ENCODE data around the gene ITPR3.

Gene ITPR3

DNA sequence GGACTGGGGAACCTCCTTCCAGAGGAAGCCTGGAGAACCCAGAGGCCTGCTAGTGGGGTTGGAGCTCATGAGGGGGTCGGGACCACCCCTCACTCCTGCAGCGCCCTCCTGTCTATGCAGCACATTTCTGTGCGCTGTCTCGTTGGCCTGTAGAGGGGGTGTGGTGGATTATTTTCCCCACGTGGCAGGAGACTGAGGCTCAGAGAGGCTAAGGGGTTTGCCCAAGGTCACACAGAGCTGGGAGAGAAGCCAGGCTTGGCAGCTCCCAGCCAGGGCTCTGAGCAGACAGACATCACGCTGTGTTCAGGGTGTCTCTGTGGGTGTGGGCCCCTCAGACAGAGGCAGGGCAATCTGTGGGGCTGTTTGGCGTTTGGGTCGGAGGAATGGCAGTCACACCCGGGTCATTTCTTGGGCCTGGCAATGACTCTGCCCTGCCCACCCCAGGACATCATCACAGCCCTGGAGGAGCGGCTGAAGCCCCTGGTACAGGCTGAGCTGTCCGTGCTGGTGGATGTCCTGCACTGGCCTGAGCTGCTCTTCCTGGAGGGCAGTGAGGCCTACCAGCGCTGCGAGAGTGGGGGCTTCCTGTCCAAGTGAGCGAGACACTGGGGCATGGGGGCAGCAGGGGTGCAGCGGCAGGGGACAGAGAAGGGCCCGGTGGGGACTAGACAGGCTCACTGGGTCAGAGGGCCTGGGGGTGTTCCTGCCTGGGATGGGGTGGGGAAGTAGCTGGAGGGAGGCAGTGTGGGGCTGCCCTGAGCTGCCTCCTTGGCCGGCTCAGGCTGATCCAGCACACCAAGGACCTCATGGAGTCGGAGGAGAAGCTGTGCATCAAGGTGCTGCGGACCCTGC is 62.7 kb downstream of the ITPR3 start:
- in situ Hi-C loops (cut with HindIII; ENCODE audit: low sequenced_read_pairs) = no loop called here

DNA sequence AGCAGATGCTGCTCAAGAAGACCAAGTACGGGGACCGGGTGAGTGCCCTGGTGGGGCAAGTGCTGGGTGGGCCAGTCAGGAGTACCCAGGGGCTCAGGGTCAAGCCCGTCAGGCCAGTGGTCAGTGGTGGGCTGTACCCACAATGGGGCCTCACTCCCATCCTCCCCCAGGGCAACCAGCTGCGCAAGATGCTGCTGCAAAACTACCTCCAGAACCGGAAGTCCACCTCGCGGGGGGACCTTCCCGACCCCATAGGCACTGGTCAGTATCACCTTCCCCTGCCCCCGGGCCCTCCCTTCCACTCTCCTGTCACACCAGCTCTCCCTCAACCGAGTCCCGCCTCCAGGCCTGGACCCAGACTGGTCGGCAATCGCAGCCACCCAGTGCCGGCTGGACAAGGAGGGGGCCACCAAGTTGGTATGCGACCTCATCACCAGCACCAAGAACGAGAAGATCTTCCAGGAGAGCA is 63.3 kb downstream of the ITPR3 start:
- in situ Hi-C loops (cut with HindIII; ENCODE audit: low sequenced_read_pairs) = no loop called here

DNA sequence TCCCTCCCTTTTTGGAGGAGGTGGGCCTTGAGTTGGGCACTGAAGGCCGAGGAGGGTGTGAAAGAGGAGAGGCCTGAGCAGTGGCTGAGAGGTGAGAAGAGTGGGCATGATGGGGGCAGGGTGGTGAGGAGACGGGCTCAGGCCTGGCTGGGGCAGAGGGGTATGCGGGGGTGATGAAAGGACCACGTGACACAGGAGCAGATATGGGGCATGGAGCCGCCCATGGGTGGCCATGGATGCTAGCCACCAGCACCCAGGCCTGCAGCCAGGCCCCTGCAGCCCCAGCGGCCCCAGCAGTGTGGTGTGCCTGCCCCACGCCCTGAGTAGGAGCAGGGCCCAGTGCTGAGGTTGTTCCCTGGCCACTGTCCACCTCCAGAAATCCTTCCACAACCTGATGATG is 63.9 kb downstream of the ITPR3 start:
- in situ Hi-C loops (cut with HindIII; ENCODE audit: low sequenced_read_pairs) = no loop called here

DNA sequence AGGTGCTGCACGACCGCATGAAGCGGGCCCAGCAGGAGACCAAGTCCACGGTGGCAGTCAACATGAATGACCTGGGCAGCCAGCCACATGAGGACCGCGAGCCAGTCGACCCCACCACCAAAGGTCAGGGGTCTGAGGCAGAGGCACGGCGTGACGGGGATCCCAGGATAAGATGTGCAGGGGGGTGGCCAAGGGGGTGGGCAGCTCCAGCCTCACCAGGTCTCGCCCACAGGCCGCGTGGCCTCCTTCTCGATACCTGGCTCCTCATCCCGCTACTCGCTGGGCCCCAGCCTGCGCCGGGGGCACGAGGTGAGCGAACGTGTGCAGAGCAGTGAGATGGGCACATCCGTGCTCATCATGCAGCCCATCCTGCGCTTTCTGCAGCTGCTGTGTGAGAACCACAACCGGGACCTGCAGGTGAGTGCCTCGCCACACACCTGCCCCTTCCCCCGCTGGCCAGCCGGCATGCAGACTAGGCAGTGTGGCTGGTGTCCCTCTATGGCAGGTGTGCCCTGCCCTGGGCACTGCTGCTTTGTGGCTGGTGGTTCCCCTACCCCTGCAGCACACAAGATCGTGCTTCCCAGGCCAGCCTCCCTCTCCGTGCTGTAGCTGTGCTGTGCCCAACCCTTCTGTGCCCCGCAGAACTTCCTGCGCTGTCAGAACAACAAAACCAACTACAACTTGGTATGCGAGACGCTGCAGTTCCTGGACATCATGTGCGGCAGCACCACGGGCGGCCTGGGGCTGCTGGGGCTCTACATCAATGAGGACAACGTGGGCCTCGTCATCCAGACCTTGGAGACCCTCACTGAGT is 64.5 kb downstream of the ITPR3 start:
- in situ Hi-C loops (cut with HindIII; ENCODE audit: low sequenced_read_pairs) = no loop called here

DNA sequence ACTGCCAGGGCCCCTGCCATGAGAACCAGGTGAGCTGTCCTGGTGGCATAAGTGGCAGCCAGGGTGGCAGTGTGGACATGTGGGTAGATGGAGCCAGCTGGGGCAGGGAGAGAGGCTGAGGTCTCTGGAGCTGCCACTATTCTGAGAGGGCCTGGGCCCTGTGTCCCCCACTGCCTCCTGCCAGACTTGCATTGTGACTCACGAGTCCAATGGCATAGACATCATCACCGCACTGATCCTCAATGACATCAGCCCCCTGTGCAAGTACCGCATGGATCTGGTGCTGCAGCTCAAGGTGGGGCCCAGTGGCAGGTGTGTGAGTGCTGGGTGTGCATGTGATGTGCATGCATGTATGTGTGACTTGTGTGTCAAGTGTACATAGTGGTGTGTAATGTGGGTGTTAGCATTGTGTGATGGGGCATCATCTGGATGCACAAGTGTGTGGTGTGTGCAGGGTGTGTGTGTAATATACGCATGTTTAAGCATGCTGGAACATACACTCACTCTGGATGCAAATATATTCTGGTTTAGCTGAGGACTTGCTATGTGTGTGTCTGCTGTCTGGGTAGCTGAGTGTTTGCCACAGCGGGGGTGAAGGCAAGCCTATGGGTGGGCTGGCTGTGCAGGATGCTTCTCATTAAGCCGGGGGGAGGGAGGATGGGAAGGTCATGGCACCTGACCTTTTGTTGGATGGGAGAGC is 65.3 kb downstream of the ITPR3 start:
- in situ Hi-C loops (cut with HindIII; ENCODE audit: low sequenced_read_pairs) = no loop called here

DNA sequence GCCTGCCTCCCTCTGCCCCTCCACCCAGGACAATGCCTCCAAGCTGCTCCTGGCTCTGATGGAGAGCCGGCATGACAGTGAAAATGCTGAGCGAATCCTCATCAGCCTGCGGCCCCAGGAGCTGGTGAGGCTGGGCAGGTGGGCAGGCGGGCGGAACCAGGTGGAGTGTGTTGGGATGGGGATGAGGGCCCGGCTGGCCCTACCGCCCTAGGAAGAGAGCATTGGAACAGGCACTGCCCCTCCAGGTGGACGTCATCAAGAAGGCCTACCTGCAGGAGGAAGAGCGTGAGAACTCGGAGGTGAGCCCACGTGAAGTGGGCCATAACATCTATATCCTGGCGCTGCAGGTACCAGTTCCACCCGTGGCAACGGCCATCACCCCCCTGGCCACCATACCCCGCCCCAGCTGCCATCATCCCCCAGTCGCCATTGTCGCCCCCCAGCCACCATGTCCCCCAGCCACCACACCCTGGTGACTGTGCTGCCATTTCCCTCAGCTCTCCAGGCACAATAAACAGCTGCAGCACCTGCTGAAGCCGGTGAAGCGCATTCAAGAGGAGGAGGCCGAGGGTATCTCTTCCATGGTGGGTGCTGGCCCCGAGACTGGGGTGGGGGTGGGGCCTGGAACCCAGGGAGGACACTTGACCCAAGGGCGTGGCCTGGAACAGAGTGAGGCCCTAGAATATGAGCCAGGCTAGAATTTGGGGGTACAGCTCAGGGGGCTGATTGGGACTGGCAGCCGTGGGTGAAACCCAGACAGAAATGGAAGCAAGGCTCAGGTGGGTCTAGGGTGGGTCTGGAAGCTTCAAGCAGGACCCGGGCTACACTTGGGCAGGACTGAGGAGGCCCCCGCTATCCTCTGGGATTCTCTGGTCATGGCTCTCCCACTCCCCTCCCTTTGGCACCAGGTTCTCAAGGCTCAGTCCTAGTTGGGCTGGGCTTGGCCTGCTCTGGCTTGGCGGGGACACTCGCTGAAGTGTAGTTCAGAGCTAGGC is 66.2 kb downstream of the ITPR3 start:
- in situ Hi-C loops (cut with HindIII; ENCODE audit: low sequenced_read_pairs) = no loop called here

DNA sequence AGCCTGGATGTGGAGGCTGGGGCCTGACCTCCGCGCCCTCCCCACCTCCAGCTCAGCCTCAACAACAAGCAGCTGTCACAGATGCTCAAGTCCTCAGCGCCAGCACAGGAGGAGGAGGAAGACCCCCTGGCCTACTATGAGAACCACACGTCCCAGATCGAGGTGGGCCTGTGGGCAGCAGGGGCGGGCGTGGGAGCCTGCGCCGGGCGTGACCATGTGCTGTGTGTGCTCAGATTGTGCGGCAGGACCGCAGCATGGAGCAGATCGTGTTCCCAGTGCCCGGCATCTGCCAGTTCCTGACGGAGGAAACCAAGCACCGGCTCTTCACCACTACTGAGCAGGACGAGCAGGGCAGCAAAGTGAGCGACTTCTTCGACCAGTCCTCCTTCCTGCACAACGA is 66.9 kb downstream of the ITPR3 start:
- in situ Hi-C loops (cut with HindIII; ENCODE audit: low sequenced_read_pairs) = no loop called here

DNA sequence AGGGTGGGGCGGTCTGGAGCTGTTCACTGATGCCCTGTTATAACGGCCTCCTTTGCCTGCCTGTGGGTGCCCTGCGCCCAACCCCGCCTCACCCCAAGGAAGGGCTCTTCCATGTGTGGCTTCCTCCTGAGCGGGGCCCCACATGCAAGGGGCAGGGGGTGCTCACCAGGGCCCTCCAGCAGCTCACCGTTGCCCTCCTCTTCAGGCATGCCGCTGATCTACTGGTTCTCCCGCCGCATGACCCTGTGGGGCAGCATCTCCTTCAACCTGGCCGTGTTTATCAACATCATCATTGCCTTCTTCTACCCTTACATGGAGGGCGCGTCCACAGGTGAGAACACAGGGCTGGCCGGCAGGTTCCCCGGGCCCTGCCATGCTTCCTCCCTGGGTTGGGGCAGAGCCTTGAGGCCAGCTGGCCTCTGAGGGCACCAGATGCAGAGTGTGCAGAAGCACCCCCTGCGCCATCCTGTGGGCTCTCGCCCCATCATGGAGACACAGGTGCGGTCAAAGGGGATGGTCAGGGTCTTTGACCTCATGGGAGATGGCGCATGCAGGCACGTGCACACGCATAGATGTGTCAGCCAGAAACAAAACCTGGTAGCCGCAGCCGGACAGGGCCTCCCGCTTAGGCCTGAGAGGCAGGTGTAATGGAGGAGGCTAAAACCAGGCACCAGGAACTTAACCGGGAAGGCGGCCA is 67.5 kb downstream of the ITPR3 start:
- in situ Hi-C loops (cut with HindIII; ENCODE audit: low sequenced_read_pairs) = no loop called here

DNA sequence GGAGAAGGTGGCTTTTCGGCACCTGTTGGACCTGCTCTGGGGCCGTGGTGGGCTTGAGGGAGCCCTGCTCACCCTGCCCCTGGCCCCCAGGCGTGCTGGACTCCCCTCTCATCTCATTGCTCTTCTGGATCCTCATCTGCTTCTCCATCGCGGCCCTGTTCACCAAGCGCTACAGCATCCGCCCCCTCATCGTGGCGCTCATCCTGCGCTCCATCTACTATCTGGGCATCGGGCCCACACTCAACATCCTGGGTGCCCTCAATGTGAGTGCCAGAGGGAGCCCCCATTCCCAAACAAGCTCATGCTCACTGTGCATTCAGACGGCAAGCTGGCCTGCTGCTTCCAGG is 68.0 kb downstream of the ITPR3 start:
- in situ Hi-C loops (cut with HindIII; ENCODE audit: low sequenced_read_pairs) = no loop called here

DNA sequence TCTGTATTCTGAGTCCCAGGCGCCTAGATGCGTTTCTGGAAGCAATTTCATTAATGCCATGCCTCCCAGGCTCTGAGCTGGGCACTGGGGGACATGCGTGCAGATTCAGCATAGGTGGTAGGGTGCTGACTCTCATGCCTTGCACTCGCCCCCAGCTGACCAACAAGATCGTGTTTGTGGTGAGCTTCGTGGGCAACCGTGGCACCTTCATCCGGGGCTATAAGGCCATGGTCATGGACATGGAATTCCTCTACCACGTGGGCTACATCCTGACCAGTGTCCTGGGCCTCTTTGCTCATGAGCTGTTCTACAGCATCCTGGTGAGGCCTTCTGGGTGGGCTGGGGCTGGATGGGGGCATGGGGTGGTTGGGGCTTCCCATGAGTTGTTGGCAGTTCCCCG is 68.8 kb downstream of the ITPR3 start:
- in situ Hi-C loops (cut with HindIII; ENCODE audit: low sequenced_read_pairs) = no loop called here

DNA sequence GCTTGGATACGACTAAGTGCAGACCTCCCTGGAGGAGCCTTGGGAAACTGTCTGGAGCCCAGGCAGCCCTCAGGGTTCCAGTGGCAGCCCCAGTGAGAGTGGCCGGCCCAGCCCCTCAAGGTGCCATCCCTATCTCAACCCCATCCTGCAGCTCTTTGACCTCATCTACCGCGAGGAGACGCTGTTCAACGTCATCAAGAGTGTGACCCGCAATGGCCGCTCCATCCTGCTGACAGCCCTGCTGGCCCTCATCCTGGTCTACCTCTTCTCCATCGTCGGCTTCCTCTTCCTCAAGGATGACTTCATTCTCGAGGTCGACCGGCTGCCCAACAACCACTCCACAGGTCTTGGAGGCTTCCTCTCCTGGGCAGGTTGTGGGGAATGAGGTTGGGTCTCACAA is 69.6 kb downstream of the ITPR3 start:
- in situ Hi-C loops (cut with HindIII; ENCODE audit: low sequenced_read_pairs) = no loop called here

DNA sequence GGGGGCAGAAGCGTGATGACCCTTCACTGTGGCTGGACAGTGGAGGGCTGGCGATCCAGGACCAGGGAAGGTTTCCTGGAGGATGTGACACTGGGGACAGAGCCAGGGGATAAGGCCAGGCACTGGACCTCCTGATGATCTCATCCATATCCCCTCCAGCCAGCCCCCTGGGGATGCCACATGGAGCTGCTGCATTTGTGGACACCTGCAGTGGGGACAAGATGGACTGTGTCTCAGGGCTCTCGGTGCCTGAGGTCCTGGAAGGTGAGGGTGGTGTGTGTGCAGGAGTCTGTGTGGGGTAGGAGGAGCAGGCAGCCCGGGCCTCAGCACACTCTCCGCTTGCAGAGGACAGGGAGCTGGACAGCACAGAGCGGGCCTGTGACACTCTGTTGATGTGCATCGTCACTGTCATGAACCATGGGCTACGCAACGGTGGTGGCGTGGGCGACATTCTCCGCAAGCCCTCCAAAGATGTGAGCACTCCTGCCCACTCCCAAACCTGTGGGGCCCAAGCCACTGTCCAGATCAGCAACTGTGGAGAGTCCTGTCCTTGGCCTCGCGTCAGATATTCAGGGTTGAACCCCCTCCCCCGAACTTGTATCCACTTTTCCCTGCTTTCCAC is 70.4 kb downstream of the ITPR3 start:
- in situ Hi-C loops (cut with HindIII; ENCODE audit: low sequenced_read_pairs) = no loop called here

DNA sequence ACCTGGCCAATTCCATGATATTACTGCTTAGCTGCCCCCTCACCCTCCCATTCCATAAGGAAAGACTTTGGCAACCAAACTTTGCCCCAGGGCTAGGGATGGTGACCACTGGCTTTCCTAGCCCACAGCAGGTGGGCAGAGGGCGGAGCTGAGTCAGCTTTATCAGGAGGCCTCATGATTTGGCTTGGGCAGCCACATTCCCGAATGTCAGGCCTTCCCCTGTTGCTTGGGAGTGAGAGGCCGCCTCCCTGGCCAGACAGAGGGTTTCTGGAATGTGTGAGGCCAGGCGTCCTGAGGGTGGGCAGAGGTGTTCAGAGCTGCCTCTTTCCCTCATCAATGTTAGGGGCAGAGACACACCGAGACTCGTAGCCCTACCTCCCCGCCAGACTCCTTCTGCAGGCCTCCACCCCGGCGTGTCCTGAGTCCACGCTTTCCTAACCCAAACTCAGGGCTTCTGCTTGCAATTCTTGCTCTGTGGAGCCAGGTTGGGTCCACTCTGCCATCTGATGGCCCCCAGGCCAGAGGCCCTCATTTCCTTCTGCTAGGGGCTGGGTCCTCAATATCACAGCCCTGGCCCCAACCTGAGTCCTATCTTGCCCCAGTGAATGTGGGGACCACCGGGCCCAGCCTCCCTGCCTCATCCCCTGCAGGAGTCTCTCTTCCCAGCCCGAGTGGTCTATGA is 71.1 kb downstream of the ITPR3 start:
- in situ Hi-C loops (cut with HindIII; ENCODE audit: low sequenced_read_pairs) = no loop called here

DNA sequence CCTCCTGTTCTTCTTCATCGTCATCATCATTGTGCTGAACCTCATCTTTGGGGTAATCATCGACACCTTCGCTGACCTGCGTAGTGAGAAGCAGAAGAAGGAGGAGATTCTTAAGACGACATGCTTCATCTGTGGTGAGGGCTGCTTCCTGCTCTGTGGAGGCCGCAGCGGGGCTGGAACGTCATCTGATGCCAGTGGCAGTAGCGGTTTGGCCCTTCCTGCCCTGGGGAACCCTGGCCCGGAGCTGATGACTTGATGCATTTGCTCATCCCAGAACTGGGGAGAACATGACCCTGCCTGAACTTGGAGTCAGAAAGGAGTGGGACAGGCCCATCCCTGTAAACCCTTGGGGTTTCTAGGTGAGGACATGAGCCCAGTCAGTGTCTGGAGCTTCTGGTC is 71.6 kb downstream of the ITPR3 start:
- in situ Hi-C loops (cut with HindIII; ENCODE audit: low sequenced_read_pairs) = no loop called here

DNA sequence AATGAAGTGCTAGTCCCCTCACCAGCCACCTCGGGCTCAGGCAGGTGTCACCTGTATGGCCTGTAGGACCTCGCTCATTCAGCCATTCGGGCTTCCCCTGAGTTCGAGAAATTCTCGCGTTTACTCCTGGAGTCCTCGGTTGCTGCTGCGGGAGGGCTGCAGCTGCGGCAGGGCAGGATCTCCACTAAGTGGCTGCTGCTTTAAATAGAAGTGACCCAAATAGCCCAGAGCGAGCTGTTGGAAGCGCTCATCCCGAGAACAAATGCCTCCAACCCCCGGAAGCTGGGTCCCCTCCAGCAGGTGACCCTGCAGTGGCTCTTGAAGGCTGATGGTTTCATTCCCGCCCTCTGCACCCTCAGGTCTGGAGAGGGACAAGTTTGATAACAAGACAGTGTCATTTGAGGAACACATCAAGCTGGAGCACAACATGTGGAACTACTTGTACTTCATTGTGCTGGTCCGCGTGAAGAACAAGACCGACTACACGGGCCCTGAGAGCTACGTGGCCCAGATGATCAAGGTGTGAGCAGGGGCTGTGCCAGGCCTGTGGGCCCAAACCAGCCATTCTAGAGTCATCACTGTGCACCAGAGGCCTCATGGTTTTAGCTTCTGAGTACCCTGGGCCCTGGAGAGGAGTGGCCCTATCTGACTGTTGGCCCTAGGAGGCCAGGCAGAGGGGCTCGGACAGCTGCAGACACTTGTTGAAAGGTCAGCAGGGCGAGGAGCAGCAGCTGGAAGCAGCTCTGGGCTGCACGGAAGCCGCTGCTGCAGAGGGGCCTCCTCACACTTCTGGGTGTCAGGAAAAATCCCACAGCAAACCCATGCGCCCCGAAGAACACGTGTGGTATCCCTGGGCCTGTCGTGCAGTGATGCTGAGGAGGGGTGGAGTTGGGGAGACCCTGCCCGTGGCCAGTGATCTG is 72.3 kb downstream of the ITPR3 start:
- in situ Hi-C loops (cut with HindIII; ENCODE audit: low sequenced_read_pairs) = no loop called here

DNA sequence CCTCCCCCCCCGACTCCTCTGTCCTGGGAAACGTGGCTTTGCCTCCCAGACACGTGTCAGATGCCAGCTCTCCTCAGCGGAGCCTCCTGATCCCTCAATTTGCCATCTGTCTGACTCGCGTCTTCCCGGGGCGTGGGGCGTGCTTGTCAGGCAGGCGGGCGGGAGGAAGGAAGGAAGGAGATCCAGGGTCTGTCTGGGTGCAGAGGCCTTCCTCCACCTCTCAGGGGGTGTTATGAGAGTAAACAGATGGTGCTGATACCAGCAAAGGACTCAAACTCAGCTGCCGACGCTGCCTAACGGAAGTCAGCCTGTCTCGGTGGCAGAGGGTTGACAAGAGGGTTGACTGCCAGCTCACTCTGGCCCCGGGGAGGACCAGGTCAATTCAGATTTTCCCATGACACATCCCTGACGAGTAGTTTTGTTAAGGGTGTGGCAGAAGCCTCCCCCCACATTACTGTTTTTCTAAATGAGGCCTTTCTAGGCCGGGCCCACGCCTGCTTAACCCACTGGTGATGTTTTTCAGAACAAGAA is 73.3 kb downstream of the ITPR3 start:
- in situ Hi-C loops (cut with HindIII; ENCODE audit: low sequenced_read_pairs) = no loop called here

DNA sequence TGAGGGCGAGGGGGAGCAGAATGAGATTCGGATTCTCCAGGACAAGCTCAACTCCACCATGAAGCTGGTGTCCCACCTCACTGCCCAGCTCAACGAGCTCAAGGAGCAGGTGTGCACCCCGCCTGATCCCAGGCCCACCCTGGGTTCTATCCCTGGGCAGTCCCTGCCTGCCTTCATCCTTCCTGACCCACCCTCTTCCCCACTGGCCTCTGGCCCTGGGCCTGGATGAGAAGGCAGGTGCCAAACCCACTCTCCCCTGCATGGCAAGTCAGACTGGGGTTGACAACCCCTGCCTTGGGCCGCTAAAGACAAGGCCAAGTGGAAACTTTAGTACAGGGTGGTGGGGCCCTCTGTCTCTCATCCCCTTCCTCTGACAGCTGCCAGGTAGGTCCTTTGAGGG is 73.9 kb downstream of the ITPR3 start:
- in situ Hi-C loops (cut with HindIII; ENCODE audit: low sequenced_read_pairs) = no loop called here
